Motor neuron (in vitro differentiated cells): ENCODE measurements around the gene RXRB. TPM values are rescaled to one million over a fixed set of nuclear protein-coding genes. Genes with fewer than 3 reads are reported as not detected.

Experiments used
- ATAC-seq, 8 experiments: fragments of 200-7000 bp; cut with Tn5 transposase; replicated peaks in 6 of 8; 2 replicates each; pipeline ENCODE4 v1.8.0; 2021; ENCODE audit warnings: mild to moderate bottlenecking in 8 of 8, moderate library complexity in 8 of 8
- H3K27ac ChIP-seq, 2 donors: fragments of 250-450 bp; sonication (Bioruptor Pico); 2 replicates each; pipeline ENCODE4 v1.9.0; 2021; ENCODE audit warnings: antibody characterized with exemption in 2 of 2, mild to moderate bottlenecking in 2 of 2, moderate library complexity in 1 of 2
- H3K4me1 ChIP-seq, 2 donors: fragments of 250-450 bp; sonication (Bioruptor Pico); replicated peaks in 1 of 2; 2 replicates each; pipeline ENCODE4 v1.6.1; 2021; ENCODE audit warnings: antibody characterized with exemption in 2 of 2, mild to moderate bottlenecking in 2 of 2, moderate library complexity in 1 of 2
- H3K4me3 ChIP-seq, 5 donors: fragments of 250-450 bp; sonication (Bioruptor Pico); 2 replicates each; pipeline ENCODE4 v1.9.0; 2021; ENCODE audit warnings: antibody characterized with exemption in 5 of 5, mild to moderate bottlenecking in 5 of 5, moderate library complexity in 4 of 5
- WGBS, 10 experiments: fragments of 450-650 bp; shearing (Covaris generic); methylation state at CpG; one replicate each; pipeline ENCODE4 v1.0.0; 2022; 5-methylcytosine and 5-hydroxymethylcytosine counted together
- in situ Hi-C, 9 experiments: fragments of 400-800 bp; cut with MboI; loops; one replicate each; pipeline ENCODE4 v1.15.0; 2021; ENCODE audit warnings: low sequenced_read_pairs in 9 of 9, low pct_unique_long_range_greater_than_20kb in 2 of 9; ENCODE audit not compliant: unreplicated experiment in 9 of 9
- total RNA-seq, 8 experiments: library from RNA; unstranded; fragments of 300-600 nt; gene quantifications; 2 replicates each; pipeline versions ENCODE4 v1.2.3 to v1.2.4, GENCODE V29; 2022

The RXRB gene
- total RNA-seq, 8 experiments from 2014 or later, result 19.3 to 52.0 (median 35.4) TPM

DNA sequence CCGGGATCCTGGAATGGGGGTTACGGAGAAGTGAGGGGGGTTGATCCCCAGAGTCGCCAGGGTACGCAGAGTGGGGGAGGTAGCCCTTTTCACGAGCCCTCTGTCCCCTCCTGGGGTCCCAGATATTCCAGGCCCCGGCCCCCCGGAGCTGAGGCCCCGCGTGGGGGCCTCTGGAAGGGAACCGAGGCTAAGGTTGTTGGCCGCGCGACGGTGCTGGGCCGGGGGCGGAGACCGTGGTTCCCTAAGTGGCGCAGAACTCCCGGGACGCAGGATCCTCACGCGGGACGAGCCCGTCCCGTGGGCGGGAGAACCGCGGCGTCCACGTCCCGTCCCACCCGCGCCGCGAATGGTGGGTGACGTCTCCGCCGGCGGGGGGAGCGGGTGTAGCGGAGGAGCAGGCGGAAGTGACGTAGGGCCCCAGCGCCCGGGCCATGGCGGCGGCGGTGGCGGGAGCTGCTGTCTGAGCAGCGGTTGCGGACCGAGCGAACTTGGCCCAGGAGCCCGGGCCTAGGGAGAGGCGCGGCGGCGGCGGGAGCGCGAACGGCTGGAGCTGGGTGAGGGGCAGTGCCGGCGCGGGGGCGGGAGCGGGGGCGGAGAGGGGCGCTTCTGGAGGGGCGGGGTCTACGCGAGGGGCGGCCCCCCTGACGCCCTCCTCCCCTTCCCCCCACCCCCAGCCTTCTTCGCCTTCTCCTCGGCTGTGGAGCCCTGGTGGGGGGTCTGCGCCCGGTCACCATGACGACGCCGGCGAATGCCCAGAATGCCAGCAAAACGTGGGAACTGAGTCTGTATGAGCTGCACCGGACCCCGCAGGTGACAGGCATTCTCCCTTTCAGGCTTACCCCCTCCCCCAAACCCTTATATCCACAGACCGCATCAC lies 7.9 kb upstream of the RXRB start, which contains the start of gene RING1:
Gene RING1 (plus strand): TSS at position 410 of the 877 bp plus-strand sequence. CDS start 323 bp downstream, at position 733.
- Histone ChIP-seq H3K4me1 (peaks cover 30 to 43% of the 10 kb centered on the region in 2 donors), H3K27ac (peak within 1 kb of the TSS; percentile 95 to 99), H3K4me3 (peak within 1 kb of the TSS; percentile 80 to 93 (median 84))
- 0% methylated on average over 1 of the region's 86 CpGs; no CpG with 5 or more reads in 9 of the 10 experiments for WGBS, 10 experiments
- in situ Hi-C loops, result no loop called here
- ATAC-seq, result peak; percentile 38 to 64 (median 41)

- H3K4me3 ChIP-seq, result peak overlapping the region; percentile 80 to 93 (median 84)
- peak in 6 of 8 experiments; percentile 0 to 39 (median 7) for ATAC-seq
- WGBS, 10 experiments, result 0% methylated on average over 4 of the region's 29 CpGs; no CpG with 5 or more reads in 9 of the 10 experiments
- H3K4me1 ChIP-seq, result peaks cover 26 to 39% of the 10 kb centered on the region in 2 donors
- H3K27ac ChIP-seq, result peak overlapping the region; percentile 95 to 99
- in situ Hi-C loops, result no loop called here
Measured at GRCh38 chr6:33207552-33208090, 7.2 kb upstream of the RXRB start.

DNA sequence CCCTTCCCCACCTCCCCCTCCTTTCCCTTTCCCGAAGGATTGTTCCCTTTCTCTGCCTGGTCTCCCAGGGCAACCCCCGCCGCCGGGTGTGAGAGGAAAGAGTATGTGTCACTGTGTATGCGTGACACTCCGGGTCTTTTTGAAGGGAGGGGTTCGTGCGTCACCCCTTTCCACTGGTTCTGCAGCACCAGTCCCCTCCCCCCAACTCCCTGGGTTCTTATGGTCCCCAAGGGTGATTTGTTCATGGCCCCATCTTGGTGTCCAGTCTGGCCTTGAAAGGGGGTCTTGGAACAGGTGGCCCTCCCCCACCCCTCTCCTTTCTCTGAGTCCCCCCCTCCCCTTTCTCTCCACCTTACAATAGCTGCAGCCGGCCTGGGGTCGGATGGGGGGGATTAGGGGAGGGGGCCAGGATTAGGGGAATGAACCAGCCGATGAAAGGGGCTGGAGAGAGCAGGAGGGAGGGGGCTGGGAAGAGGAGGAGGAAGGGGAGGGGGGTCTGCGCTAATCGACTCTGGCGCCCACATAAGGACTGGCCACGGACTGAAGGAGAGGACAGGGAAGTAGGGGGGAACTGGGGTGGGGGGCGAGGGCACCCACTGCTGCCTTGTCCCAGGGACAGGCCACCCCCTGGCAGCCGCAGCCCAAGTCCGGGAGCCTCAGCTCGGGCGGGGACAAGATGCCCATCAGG lies 6.5 kb upstream of the RXRB start:
- peak overlapping the region; percentile 80 to 93 (median 84) for H3K4me3 ChIP-seq
- peaks cover 28 to 36% of the 10 kb centered on the region in 2 donors for H3K4me1 ChIP-seq
- WGBS, 10 experiments, result 0% methylated on average over 1 of the region's 20 CpGs; no CpG with 5 or more reads in 9 of the 10 experiments
- in situ Hi-C loops, result no loop called here
- ATAC-seq, result peak in 7 of 8 experiments; percentile 7 to 67 (median 63)
- H3K27ac ChIP-seq, result peak overlapping the region; percentile 95 to 99

DNA sequence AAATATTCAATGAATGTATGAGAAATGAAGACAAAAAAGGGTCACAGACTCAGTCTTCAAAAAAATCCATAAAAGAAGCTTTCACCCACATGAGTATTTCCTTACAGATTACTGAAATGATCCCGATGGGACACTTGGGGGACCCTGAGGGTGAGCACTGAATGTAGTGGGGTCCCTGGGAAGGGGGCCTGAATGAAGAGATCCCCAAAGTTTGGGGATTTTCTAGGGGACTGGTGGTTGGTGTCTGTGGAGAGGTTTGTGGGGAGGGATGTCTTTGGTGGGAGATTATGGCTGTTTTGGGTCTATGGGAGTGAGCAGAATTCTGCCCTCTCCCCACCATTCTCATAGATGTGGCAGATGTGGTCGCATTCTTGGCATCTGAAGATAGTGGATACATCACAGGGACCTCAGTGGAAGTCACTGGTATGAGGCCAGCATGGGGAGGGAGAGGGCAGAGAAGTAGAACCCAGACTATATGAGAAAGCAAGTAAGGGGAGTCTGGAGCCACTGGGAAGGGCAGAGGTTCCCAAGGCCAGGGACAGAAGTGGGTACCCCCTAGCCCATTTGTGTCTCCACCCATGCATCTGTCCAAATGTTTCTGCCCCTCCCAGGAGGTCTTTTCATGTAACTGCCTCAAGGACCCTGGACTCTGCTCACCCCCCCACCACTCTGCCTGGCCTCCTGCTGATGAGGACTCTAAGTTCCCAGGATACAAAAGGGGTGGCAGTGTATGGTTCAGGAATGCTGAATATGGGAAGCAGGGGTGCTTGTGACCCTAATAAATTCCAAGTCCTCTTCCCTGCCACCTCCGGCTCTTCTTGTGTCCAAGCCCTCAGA lies 5.8 kb upstream of the RXRB start:
- Histone ChIP-seq H3K4me1 (peaks cover 33 to 42% of the 10 kb centered on the region in 2 donors), H3K27ac (peak overlapping the region; percentile 95 to 99), H3K4me3 (peak overlapping the region in 4 of 5 donors; percentile 82 to 93 (median 88))
- no peak for ATAC-seq
- in situ Hi-C loops, result no loop called here
- WGBS, 10 experiments, result 0 to 80% (median 48%) methylated on average over 1 of the region's 3 CpGs; no CpG with 5 or more reads in 6 of the 10 experiments

GRCh38 chr6:33205191-33206026 lies 4.9 kb upstream of the RXRB start:
- WGBS, 10 experiments, result 13 to 34% (median 20%) methylated on average over 1 to 8 of the region's 17 CpGs; no CpG with 5 or more reads in 3 of the 10 experiments
- H3K4me1 ChIP-seq, result peaks cover 33 to 42% of the 10 kb centered on the region in 2 donors
- peak in 1 of 8 experiments; percentile 0 for ATAC-seq
- peak overlapping the region; percentile 43 to 75 (median 58) for H3K4me3 ChIP-seq
- in situ Hi-C loops, result no loop called here
- peak overlapping the region; percentile 91 to 99 for H3K27ac ChIP-seq

GRCh38 chr6:33204415-33205190 lies 4.1 kb upstream of the RXRB start, which contains the start of gene HSD17B8:
Gene HSD17B8 (plus strand): TSS chr6:33204655. CDS start chr6:33204669, 14 bp downstream.
- Histone ChIP-seq H3K4me1 (peaks cover 33 to 42% of the 10 kb centered on the region in 2 donors), H3K4me3 (peak within 1 kb of the TSS; percentile 43 to 75 (median 58)), H3K27ac (peak within 1 kb of the TSS; percentile 91 to 99)
- 0 to 5% (median 0%) methylated on average over 1 to 8 of the region's 48 CpGs; no CpG with 5 or more reads in 6 of the 10 experiments for WGBS, 10 experiments
- in situ Hi-C loops, result no loop called here
- ATAC-seq, result peak; percentile 33 to 63 (median 54)

GRCh38 chr6:33204165-33204414 lies 3.6 kb upstream of the RXRB start:
- Histone ChIP-seq H3K4me3 (peak overlapping the region; percentile 43 to 75 (median 58)), H3K27ac (peak overlapping the region; percentile 5 to 50), H3K4me1 (peaks cover 33 to 41% of the 10 kb centered on the region in 2 donors)
- in situ Hi-C loops, result no loop called here
- WGBS, 10 experiments, result 0 to 18% methylated on average over 2 to 4 of the region's 4 CpGs; no CpG with 5 or more reads in 8 of the 10 experiments
- ATAC-seq, result no peak

- in situ Hi-C loops, result no loop called here
- ATAC-seq, result no peak
- peaks cover 33 to 39% of the 10 kb centered on the region in 2 donors for H3K4me1 ChIP-seq
- H3K4me3 ChIP-seq, result peak overlapping the region in 2 of 5 donors; percentile 58 to 69
- WGBS, 10 experiments, result 60 to 100% (median 92%) methylated on average over 1 to 5 of the region's 7 CpGs; no CpG with 5 or more reads in 2 of the 10 experiments
- peak overlapping the region in 1 of 2 donors; percentile 50 for H3K27ac ChIP-seq
Measured at GRCh38 chr6:33203443-33204164, 3.1 kb upstream of the RXRB start.

DNA sequence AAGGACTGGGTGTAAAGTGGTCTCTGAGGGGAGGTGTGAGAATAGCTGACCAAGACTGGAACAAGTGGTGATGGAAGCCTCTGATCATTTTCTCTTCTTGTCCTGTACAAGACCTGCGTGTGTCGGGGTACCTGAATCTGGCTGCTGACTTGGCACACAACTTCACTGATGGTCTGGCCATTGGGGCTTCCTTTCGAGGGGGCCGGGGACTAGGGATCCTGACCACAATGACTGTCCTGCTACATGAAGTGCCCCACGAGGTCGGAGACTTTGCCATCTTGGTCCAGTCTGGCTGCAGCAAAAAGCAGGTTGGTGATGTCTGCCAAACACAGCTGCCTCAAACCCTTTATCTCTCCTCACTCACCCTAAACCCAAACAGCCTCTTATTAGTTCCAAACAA lies 2.3 kb upstream of the RXRB start:
- peaks cover 37 to 39% of the 10 kb centered on the region in 2 donors for H3K4me1 ChIP-seq
- WGBS, 10 experiments, result 40 to 100% (median 86%) methylated on average over 1 to 6 of the region's 6 CpGs; no CpG with 5 or more reads in 4 of the 10 experiments

GRCh38 chr6:33201935-33202334 lies 1.5 kb upstream of the RXRB start:
- ATAC-seq, result no peak
- in situ Hi-C loops, result no loop called here
- peak overlapping the region; percentile 68 to 95 (median 82) for H3K4me3 ChIP-seq
- 27 to 100% (median 82%) methylated on average over 1 to 6 of the region's 6 CpGs for WGBS, 10 experiments
- peak overlapping the region in 1 of 2 donors; percentile 99 for H3K27ac ChIP-seq
- peaks cover 39% of the 10 kb centered on the region in 2 donors for H3K4me1 ChIP-seq

More for the DNA sequence above, 2.3 kb upstream of the RXRB start:
- in situ Hi-C loops, result no loop called here
- Histone ChIP-seq H3K27ac (no peak overlapping the region), H3K4me3 (no peak overlapping the region)
- ATAC-seq, result no peak
